NCI-H1048 (cell line): ENCODE measurements around the gene LACTB.

ENCODE experiments used
- DNase-seq: peaks from one replicate; lab custom pipeline; 2025; lab: John Stamatoyannopoulos, UW

The LACTB gene

DNA sequence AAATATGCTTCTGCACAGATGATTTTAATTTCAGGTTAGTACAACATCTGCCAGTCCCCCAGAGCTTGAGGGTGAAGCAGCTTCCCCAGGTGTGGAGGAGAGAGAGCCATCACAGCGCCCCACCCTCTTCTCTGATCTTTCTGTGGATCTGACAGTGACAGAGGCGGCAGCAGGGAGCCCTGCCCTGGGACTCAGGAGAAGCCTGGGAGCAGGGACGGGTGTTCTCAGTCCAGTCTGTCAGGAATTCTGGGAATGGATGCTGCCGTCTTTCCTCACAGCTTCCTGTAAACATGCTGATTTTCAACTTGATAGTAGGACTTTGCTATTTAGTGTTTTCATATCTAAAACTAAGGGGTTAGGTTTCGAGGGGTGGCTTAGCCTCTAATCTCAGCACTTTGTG is 56.4 kb downstream of the LACTB start:
- no peak for DNase-seq

- no peak for DNase-seq
Observed at GRCh38 chr15:63180746-63181145, 59.1 kb downstream of the LACTB start.

GRCh38 chr15:63181648-63182047 is 60.0 kb downstream of the LACTB start:
- DNase-seq: no peak

GRCh38 chr15:63185206-63185605 is 63.5 kb downstream of the LACTB start:
- DNase-seq: no peak

DNA sequence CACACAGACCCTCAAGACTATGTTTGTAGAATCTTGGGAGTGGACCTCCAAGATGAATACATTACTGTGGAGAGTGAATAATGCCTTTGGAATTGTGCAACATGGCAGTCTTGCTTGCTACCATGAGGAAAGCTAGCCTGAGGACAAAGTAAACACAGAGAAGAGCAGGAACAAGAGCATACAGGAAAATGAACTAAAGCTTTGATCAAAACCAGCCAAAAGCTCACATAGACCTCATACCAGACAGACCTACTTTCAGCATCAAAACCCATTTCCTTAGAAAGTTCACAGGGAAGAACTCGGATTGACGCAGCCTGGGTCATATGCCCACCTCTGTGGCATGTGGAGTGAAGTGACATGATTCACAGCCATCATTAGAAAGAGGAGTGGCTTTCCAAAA is 64.4 kb downstream of the LACTB start:
- no peak for DNase-seq

GRCh38 chr15:63187589-63188226 is 66.0 kb downstream of the LACTB start:
- no peak for DNase-seq

- no peak for DNase-seq
Observed at GRCh38 chr15:63188247-63188925, 66.7 kb downstream of the LACTB start.

DNA sequence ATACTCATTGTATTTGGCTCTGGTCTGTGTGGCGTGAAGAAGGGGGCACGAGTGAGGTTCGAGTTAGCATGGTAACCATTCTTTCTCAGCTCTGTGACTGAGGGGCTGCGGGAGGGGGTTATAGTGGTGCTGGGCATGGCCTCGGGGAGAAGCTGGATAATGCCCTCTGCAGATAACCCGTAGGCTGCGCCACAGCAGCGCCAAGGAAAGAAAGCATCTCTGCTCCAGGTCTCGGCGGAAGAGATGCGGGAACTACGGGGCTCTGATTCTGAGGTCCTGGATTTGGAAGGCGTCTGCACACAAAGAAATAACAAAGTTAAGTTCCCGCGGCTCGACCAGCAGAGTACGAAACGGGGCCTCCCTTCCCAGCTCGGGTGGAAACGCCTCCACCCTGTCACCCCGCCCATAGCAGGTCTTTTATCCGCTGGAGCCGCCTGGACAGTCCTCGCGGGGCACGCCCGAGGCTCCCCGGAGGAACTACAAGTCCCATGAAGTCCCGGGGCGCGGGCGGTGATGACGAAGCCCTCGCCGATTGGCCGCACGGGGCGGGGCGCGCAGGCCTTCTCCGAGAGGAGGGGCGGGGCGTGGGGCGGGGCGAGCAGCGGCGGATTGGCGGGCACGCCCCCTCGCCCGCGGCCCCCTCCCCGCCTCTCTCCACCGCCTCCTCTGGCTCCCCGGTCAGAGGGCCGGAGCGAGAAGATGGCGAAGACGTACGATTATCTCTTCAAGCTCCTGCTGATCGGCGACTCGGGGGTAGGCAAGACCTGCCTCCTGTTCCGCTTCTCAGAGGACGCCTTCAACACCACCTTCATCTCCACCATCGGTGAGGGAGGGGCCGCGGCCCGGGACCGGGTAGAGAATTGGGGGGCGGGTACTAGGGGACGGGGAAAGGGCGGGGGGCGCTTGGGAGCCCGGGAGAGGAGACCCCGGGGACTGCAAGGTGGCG is 67.5 kb downstream of the LACTB start, which contains the start of gene RAB8B:
Gene RAB8B (plus strand): TSS at position 681 of the 946 bp plus-strand sequence. CDS start 19 bp downstream, at position 700.
- DNase-seq: peak; percentile 86

GRCh38 chr15:63189941-63190768 is 68.5 kb downstream of the LACTB start:
- no peak for DNase-seq

DNA sequence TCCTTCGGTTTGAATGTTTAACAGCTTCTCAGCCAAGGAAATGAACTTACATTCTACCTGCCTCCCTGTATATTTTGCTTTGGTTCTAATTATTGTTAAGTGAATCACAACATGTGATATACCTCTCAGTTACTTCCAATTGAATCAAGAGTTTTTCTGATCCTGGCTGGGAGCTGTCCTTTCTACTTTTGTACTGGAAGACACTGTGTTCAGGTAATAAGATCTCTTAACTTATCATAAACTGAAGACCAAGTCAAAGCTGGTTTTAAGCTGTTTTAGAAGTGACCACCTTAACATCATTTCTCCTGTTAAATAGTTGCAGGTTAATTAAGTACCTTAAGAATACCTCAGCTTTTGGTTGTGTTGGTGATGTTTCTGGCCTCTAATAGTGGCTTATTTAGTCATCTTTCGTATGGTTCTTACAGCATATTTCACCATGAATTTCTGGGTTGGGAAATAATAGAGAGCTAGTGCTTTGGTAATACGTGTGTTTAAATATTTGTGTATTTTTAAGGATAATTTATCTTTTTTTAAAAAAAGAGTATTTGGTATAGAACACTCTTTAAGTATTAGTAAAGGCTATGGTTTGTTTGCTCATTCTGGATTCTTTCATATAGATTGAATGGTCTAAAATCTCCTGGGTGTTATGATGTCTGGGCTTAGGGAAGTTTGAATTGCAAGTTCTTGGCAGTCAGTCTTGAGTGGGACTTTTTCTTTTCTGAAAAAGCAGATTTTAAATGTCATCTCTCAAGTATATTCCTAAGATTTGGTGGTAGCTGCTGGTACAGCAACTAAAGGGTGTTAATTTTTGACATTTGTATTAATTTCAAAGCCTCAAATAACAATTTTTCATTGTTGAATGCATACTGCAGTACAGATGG is 69.3 kb downstream of the LACTB start:
- DNase-seq: no peak
